SK-N-SH treated with all-trans-retinoic acid at 6 μM for 48 hours (cell line): Measurements from ENCODE around the gene CPXM2.

Source experiments
- PATZ1 ChIP-seq: fragments of 250-450 bp; sonication (Bioruptor Pico); IDR thresholded peaks from 2 replicates; pipeline ENCODE4 v1.8.0; 2020; ENCODE audit warnings: mild to moderate bottlenecking, moderate library complexity, borderline replicate concordance
- TOX ChIP-seq: fragments of 250-450 bp; sonication (Bioruptor Pico); IDR thresholded peaks from 2 replicates; pipeline ENCODE4 v1.8.0; 2021; ENCODE audit warnings: mild to moderate bottlenecking, moderate library complexity, borderline replicate concordance
- TSHZ2 ChIP-seq: fragments of 250-450 bp; sonication (Bioruptor Pico); IDR thresholded peaks from 2 replicates; pipeline ENCODE4 v1.5.0; 2020; ENCODE audit warnings: mild to moderate bottlenecking, moderate library complexity
- ZNF565 ChIP-seq: fragments of 450-650 bp; formaldehyde crosslinking; conservative IDR thresholded peaks from 2 replicates; pipeline ENCODE4 v1.5.0; 2020; ENCODE audit warnings: low read depth, mild to moderate bottlenecking, moderate library complexity
- ZNF8 ChIP-seq: fragments of 450-650 bp; formaldehyde crosslinking; IDR thresholded peaks from 2 replicates; pipeline ENCODE4 v1.5.0; 2020; ENCODE audit warnings: mild to moderate bottlenecking, moderate library complexity

- TF ChIP-seq ZNF565 (CRISPR knock-in tag) (no peak), TSHZ2 (no peak), ZNF8 (CRISPR knock-in tag) (no peak), TOX (CRISPR knock-in tag) (no peak), PATZ1 (CRISPR knock-in tag) (no peak)
Measured at GRCh38 chr10:123939591-123939990, 48.0 kb upstream of the CPXM2 start.
